ENCODE measurements around the gene NELFB.
A peak's percentile ranks its signal among the peaks of the same experiment; 100 is the strongest.

Gene NELFB

DNA sequence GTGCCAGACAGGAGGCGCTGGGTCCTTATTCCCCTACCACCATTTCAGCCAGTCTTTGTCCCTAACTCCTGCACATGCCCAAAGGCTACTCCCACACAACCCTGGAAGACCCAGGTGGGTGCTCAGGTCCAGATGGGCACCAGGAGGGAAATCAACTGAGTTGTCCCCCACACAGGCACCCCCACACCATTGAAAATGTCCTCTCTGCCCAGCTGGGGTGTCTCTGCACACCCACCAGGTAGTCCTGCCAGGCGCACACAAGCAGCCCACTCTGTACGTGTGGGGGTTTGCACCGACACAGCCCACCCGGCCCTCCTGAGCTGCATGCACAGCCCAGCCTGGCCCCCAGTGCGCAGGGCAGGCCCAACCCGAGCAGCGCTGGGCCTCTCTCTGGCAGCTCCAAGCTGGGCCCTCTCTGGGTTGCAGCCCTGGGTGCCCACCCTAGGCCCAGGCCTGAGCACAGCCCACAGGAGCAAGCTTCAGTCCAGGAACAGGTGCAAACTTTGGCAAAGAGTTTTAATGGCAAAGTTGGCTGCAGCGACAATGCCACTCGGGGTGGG lies 35.3 kb upstream of the NELFB start:
- Mint-ChIP-seq H3K36me3 (no peaks in the 10 kb centered on the region), H3K4me3 (peak overlapping the region; percentile 21), H3K4me1 (peaks cover 14% of the 10 kb centered on the region), H3K27me3 (no peaks in the 10 kb centered on the region), H3K27ac (no peak overlapping the region), H3K9me3 (no peaks in the 10 kb centered on the region)
- CTCF ChIA-PET, result interaction anchor here (1.5 kb wide), 1 partner anchor 17 kb away, joined by 3 read pairs; no protein-coding TSS in a partner anchor
- no peak for DNase-seq

- no peaks in the 10 kb centered on the region for H3K9me3 Mint-ChIP-seq
- H3K4me3 Mint-ChIP-seq, result peak overlapping the region; percentile 58
- H3K36me3 Mint-ChIP-seq, result no peaks in the 10 kb centered on the region
- peaks cover 19% of the 10 kb centered on the region for H3K4me1 Mint-ChIP-seq
- no peak for DNase-seq
- no peaks in the 10 kb centered on the region for H3K27me3 Mint-ChIP-seq
- CTCF ChIA-PET, result interaction anchor here (1.5 kb wide), 1 partner anchor 16 kb away, joined by 3 read pairs; no protein-coding TSS in a partner anchor
- no peak overlapping the region for H3K27ac Mint-ChIP-seq
Observed at GRCh38 chr9:137220317-137221094, 34.6 kb upstream of the NELFB start.

GRCh38 chr9:137221095-137221505 lies 34.0 kb upstream of the NELFB start:
- Mint-ChIP-seq H3K4me3 (peak overlapping the region; percentile 58), H3K9me3 (no peaks in the 10 kb centered on the region), H3K27me3 (no peaks in the 10 kb centered on the region), H3K36me3 (no peaks in the 10 kb centered on the region), H3K4me1 (peaks cover 19% of the 10 kb centered on the region), H3K27ac (no peak overlapping the region)
- DNase-seq, result no peak
- CTCF ChIA-PET, result interaction anchor here (2.4 kb wide), 1 partner anchor 33 kb away, joined by 7 read pairs; the partner anchor contains the start of genes ANAPC2 and SSNA1

DNA sequence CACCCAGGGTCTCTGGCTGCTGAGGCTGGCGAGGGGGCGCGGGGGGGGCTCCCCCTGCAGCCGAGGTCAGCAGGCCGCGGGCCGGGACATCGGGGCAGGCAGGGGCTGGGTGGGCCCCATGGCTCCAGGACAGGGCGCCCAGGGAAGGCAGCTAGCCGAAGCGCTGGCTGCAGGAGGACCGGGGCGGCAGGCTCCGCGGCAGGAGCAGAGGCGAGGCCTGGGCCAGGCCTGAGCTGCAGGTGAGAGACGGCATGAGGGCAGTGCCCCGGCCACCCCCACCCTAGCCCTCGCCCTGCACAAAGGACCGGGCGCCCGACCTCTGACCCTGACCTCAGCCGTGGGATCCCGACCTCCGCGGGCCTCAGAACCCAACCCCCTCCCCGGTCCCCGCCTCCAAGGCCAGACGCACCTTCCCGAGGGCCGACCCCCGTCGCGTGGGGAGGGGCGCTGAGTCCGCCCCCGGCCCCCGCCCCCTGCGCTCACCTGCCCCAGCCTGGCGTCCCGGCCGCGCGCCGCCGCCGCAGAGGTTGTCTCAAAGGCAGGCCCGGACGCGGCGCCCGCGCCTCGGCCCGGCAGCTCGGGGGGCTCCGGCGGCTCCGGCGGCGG lies 33.5 kb upstream of the NELFB start:
- Mint-ChIP-seq H3K36me3 (no peaks in the 10 kb centered on the region), H3K4me3 (no peak overlapping the region), H3K9me3 (no peaks in the 10 kb centered on the region), H3K27me3 (no peaks in the 10 kb centered on the region), H3K4me1 (peaks cover 23% of the 10 kb centered on the region), H3K27ac (no peak overlapping the region)
- DNase-seq, result peak; percentile 62
- CTCF ChIA-PET, result interaction anchor here (1.3 to 2.4 kb wide), 2 partner anchors 33 to 126 kb away, joined by 4 to 7 read pairs; partner anchors contain the start of genes ANAPC2 and SSNA1

GRCh38 chr9:137222190-137223077 lies 32.7 kb upstream of the NELFB start, which contains the start of gene RNF208:
RNF208 (minus strand) TSS chr9:137222240; CDS start chr9:137221212, 1,028 bp downstream.
- H3K4me1 Mint-ChIP-seq, result peaks cover 22% of the 10 kb centered on the region

GRCh38 chr9:137223078-137223970 lies 31.8 kb upstream of the NELFB start:
- peak; percentile 98 for DNase-seq
- CTCF ChIA-PET, result interaction anchor here (0.9 to 6.1 kb wide), 6 partner anchors 14 to 188 kb away, joined by 3 to 45 read pairs (median 4); partner anchors contain the start of genes ANAPC2 and SSNA1
- H3K9me3 Mint-ChIP-seq, result no peaks in the 10 kb centered on the region
- no peaks in the 10 kb centered on the region for H3K36me3 Mint-ChIP-seq
- peaks cover 25% of the 10 kb centered on the region for H3K4me1 Mint-ChIP-seq
- H3K4me3 Mint-ChIP-seq, result peak overlapping the region; percentile 81
- peaks cover 5% of the 10 kb centered on the region for H3K27me3 Mint-ChIP-seq
- peak overlapping the region; percentile 84 for H3K27ac Mint-ChIP-seq

More at GRCh38 chr9:137222190-137223077, 32.7 kb upstream of the NELFB start, which contains the start of gene RNF208:
- peak; percentile 44 for DNase-seq
- Mint-ChIP-seq H3K9me3 (no peaks in the 10 kb centered on the region), H3K27ac (peak within 1 kb of the TSS; percentile 84), H3K4me3 (peak within 1 kb of the TSS; percentile 81), H3K36me3 (no peaks in the 10 kb centered on the region), H3K27me3 (peaks cover 1% of the 10 kb centered on the region)
- CTCF ChIA-PET, result interaction anchor here (0.9 to 6.1 kb wide), 6 partner anchors 14 to 187 kb away, joined by 3 to 45 read pairs (median 4); partner anchors contain the start of genes ANAPC2 and SSNA1

DNA sequence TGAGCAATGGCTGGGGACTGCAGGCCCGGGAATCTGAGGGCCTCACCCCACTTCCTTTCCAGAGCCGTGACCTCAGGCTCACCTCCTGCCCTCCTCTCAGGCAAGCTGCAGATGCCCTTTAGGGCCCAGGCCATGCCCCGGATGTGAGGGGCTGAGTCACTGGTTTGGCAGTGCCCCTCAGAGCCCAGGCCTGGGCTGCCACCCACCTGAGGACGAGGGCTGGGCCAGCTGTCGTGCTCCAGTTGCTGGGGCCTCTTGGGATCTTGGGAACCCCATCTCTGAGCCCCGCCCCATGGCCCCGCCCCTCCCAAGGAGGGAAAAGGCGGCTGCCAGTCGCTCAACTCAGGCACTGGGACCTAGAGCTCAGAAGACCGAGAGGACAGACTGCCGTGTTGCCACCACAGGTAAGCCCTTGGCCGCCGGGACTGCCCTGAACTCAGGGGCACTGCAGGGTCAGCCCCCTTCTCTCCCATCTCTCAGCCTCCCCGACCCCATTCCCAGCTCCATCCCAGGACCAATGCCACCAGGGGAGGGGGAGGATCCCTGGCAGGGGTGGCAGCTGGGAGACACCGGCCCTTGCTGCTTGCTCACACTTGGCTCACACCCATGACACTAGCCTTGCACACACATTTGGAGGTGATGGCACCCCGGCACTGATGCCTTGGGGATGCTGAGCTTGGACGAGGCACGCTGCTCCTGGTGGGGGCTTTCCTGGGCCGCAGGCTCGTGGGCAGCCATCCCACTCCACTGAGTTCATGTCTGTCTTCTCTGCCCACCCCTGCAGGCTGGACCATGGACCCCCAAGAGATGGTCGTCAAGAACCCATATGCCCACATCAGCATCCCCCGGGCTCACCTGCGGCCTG lies 30.1 kb upstream of the NELFB start, which contains the start of gene CYSRT1:
Gene CYSRT1 (plus strand): TSS at position 345 of the 865 bp plus-strand sequence. CDS start 448 bp downstream, at position 793.
- CTCF ChIA-PET, result interaction anchor here (0.7 to 6.1 kb wide), 10 partner anchors 12 to 196 kb away, joined by 3 to 45 read pairs (median 4); partner anchors contain the start of genes ANAPC2 and SSNA1
- H3K9me3 Mint-ChIP-seq, result no peaks in the 10 kb centered on the region
- H3K27ac Mint-ChIP-seq, result peak within 1 kb of the TSS; percentile 84
- DNase-seq, result peak; percentile 53
- H3K36me3 Mint-ChIP-seq, result no peaks in the 10 kb centered on the region
- peaks cover 25% of the 10 kb centered on the region for H3K4me1 Mint-ChIP-seq
- H3K4me3 Mint-ChIP-seq, result peak within 1 kb of the TSS; percentile 81
- peaks cover 16% of the 10 kb centered on the region for H3K27me3 Mint-ChIP-seq

- no peak for DNase-seq
- no peak overlapping the region for H3K27ac Mint-ChIP-seq
- peak overlapping the region; percentile 7 for H3K4me3 Mint-ChIP-seq
- CTCF ChIA-PET, result interaction anchor here (0.7 to 6.1 kb wide), 16 partner anchors 11 to 197 kb away, joined by 3 to 45 read pairs (median 4); partner anchors contain the start of genes ANAPC2, SSNA1, TPRN and TUBB4B
- no peaks in the 10 kb centered on the region for H3K36me3 Mint-ChIP-seq
- H3K27me3 Mint-ChIP-seq, result peaks cover 20% of the 10 kb centered on the region
- H3K9me3 Mint-ChIP-seq, result no peaks in the 10 kb centered on the region
- peaks cover 25% of the 10 kb centered on the region for H3K4me1 Mint-ChIP-seq
Observed at GRCh38 chr9:137225699-137226331, 29.3 kb upstream of the NELFB start.

DNA sequence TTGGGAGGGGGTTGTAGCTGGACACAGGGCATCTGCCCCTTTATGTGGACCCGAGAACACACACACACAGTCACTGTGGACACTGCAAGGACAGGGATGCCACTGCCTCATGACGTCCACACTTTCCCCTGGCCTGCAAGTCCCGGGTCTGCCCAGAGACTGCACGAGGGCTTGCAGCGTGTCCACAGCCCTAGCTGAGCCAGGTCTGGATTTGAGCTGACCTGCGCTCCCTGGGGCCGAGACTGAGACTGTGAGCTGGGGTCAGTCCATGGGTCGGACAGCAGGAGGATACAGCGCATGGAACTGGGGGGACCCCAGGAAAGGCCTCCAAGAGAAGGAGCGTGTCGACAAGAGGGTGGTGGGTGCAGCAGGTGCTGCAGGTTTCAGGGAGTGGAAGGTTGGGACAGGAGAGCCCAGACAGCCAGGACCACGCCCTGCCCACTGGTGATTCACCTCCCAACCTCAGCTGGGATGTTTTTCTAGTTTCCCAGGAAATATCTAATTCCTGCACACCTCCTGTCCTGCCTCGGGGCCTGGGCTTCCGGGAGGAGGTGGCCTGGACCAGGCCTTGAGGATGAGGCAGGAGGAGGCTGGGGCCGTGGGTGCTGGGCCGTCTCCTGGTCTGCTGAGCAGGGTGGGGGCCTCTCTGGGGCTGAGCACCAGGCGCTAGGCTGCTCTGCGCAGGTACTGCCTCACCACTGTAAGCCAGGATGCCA lies 28.6 kb upstream of the NELFB start:
- no peaks in the 10 kb centered on the region for H3K9me3 Mint-ChIP-seq
- H3K27me3 Mint-ChIP-seq, result peaks cover 20% of the 10 kb centered on the region
- H3K36me3 Mint-ChIP-seq, result no peaks in the 10 kb centered on the region
- DNase-seq, result no peak
- H3K4me1 Mint-ChIP-seq, result peaks cover 25% of the 10 kb centered on the region
- no peak overlapping the region for H3K4me3 Mint-ChIP-seq
- peak overlapping the region; percentile 45 for H3K27ac Mint-ChIP-seq
- CTCF ChIA-PET, result interaction anchor here (0.9 to 6.1 kb wide), 16 partner anchors 10 to 180 kb away, joined by 3 to 45 read pairs (median 4); partner anchors contain the start of genes ANAPC2, NPDC1, SSNA1 and TPRN

- H3K4me1 Mint-ChIP-seq, result peaks cover 25% of the 10 kb centered on the region
- H3K27ac Mint-ChIP-seq, result peak within 1 kb of the TSS; percentile 45
- no peaks in the 10 kb centered on the region for H3K9me3 Mint-ChIP-seq
- DNase-seq, result peak; percentile 90
- CTCF ChIA-PET, result interaction anchor here (1.0 to 6.1 kb wide), 14 partner anchors 10 to 181 kb away, joined by 3 to 45 read pairs (median 6); partner anchors contain the start of genes ANAPC2, NPDC1, SSNA1 and TPRN
- H3K27me3 Mint-ChIP-seq, result peaks cover 27% of the 10 kb centered on the region
- no peaks in the 10 kb centered on the region for H3K36me3 Mint-ChIP-seq
- H3K4me3 Mint-ChIP-seq, result no peak within 1 kb of the TSS
Observed at GRCh38 chr9:137227054-137227852, 27.9 kb upstream of the NELFB start, which contains the start of gene RNF224. RNF224 (plus strand) TSS chr9:137227502; CDS start chr9:137228336, 834 bp downstream.

Data from activated naive CD4-positive, alpha-beta T cell treated with anti-CD3 and anti-CD28 coated beads, Interleukin-2, amount 10 ng/mL, durations not matched to agents 7 days and 5 days (primary cell).